Measurements from ENCODE around the gene PCDHA9.

DNA sequence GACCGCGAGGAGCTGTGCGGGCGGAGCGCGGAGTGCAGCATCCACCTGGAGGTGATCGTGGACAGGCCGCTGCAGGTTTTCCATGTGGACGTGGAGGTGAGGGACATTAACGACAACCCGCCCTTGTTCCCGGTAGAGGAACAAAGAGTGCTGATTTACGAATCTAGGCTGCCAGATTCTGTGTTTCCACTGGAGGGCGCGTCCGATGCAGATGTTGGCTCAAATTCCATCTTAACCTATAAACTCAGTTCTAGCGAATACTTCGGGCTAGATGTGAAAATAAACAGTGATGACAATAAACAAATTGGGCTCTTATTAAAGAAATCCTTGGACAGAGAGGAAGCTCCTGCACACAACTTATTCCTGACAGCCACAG is 19.8 kb upstream of the PCDHA9 start:
- TF ChIP-seq, protein P1, sequence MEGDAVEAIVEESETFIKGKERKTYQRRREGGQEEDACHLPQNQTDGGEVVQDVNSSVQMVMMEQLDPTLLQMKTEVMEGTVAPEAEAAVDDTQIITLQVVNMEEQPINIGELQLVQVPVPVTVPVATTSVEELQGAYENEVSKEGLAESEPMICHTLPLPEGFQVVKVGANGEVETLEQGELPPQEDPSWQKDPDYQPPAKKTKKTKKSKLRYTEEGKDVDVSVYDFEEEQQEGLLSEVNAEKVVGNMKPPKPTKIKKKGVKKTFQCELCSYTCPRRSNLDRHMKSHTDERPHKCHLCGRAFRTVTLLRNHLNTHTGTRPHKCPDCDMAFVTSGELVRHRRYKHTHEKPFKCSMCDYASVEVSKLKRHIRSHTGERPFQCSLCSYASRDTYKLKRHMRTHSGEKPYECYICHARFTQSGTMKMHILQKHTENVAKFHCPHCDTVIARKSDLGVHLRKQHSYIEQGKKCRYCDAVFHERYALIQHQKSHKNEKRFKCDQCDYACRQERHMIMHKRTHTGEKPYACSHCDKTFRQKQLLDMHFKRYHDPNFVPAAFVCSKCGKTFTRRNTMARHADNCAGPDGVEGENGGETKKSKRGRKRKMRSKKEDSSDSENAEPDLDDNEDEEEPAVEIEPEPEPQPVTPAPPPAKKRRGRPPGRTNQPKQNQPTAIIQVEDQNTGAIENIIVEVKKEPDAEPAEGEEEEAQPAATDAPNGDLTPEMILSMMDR (IDR thresholded peaks at IDR 0.05), result peak in 3 of 7 experiments; percentile 5 to 10 (median 6)
- TF ChIP-seq POLR2A (IDR thresholded peaks at IDR 0.05), result no peak

Measured in body of pancreas (tissue), 4 donors.